ENCODE results near the gene ETV5.

The ETV5 gene

DNA sequence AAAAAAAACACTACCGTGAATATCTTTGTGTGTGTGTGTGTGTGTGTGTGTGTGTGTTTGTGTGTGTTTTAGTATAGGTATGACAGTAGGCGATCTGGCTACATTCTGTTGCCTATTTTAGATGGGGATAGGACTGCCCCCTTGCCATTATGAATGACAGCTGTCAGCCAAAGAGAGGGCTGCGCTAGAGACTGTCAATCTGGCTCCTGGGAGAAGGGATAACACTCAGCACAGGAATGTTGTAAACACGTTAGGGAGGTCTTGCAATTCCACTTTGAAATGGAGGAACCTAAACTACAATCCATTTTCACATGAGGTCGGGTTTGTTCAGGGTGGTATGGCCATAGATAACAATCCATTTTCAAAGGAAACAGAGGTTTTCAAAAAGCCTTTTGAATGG, 14.1 kb upstream of the ETV5 start:
- DNase-seq (ENCODE audit: low read depth) = no peak

DNA sequence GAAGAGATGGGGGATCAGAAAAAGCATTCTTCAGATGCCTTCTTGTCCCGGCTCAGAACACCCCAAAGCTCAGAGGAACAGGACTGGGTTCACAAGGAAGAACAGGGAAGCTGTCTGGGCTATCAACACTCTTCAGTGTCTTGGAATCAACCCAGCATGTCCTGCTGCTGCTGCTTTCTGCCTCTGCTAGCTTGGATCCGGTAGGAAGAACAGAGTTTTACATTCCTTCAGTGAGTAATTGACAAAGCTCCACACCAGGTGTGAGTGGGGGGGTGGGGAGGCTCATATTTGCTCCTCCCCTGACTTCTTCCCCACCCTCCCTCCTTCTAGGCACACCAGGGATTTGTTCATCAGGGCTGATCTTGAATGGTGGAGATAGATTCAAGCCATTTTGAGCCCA, 13.1 kb upstream of the ETV5 start:
- no peak for DNase-seq (ENCODE audit: low read depth)

DNA sequence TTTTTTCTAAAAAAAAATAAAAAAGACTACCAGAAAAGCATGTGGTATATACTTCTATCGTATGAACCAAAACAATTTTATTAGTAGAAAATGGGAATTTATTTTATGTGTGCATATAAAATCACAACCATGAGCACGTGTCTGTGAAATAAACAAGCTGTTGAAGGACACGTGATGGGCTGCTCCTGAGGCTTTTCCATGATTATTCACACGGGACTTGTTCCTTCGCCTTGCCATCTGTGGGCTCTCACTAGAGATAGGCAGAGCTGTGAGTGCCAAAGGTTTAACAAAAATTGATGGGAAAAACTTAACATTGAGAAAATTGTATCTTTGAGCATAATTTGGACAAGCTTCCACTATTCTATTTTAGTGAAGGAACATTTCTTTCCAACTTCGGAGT, 12.4 kb upstream of the ETV5 start:
- no peak for DNase-seq (ENCODE audit: low read depth)

DNA sequence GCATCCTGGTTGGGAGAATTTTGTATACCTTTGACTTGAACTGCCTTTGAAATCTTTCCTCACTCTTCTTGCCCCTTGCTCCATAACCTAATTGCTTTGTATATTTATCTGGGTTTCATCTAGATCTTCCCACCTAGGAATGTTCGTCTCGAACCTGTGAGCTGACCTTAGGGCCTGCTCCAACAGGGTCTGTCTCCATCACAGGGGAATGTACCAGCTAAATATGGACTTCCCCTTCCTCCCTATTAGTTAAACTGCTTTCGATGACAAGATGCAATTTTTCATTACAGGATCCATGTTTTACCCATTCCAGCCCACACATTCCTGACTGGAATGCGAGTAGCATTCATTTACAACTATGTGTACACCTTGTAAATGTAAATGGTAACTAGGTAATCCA, 10.6 kb upstream of the ETV5 start:
- no peak for DNase-seq (ENCODE audit: low read depth)

DNA sequence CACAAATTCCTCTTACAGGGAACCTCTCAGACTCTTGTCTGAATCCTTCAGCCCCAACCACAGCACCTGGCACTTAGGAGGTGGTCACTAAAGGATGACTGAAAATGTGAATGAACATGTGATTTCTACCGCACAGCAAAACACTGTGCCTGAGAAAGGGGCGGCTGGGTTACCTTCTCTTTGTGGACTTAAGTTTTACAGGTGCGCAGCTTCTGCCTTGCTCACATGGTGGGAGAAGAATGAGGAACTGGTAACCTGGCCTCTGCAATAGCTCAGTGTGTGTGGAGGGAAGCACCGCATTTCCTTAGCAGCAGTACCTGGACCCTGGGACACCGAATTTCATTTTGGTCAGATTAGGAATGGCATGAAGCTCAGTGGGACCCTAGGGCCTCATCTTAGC, 9.8 kb upstream of the ETV5 start:
- no peak for DNase-seq (ENCODE audit: low read depth)

DNA sequence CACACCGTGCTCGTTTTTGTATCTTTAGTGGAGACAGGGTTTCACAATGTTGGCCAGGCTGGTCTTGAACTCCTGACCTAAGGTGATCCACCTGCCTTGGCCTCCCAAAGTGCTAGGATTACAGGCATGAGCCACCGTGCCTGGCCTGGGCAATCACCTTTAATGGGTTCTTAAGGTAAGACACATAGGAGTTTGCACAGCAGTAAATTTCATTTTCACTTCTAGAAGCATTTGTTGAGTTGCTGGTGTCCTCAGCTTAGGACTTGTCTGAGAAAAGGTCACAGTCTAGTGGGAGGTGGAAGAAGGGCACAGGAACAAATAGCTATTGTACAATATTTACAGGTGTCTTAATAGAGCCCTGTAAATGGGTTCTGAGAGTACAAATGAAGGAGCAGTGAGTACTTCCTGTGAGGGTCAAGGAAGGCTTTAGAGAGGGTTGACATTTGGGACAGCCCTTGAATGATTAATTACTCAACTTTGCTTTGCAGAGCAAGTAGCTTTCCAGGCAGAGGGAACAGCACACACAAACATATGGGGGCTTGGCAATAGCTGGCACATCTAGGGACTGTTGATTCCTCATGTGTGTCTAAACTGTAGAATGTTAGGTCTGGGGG, 8.7 kb upstream of the ETV5 start:
- DNase-seq (ENCODE audit: low read depth) = no peak

DNA sequence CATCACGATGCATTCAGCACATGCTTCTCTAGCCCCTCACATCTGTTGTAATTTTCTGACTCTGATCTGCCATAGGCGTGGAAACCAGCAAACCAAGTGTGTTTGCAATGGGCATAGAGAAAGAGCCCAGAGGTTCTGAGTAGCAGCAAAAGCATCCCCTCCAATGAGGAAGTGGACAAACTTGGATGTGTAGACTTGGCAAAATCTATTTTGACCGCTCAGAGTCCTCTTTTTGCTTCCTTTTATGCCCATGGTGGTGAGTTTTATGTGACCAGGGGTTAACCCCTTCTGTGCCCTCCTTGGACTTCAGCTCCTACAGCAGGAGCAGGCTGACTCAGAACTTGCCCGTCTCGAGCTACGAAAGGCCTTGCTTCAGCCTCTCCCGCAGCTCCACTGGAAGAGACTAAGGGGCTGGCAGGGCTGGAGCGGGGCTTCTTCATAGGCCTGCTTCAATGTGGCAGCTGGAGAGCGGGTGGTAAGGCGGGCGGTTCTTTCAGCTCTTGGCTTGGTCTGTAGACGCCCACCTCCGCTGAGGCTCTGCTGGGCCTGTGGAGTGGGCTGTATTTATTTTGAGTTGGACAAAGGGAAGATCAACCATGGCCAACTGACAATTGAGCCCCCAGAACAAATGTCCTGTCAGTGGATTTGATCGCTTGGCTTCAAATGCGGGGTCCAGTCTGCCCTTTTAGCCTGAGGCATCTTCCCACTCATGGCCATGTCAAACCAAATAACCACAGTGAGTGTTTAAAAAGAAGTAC, 6.5 kb upstream of the ETV5 start:
- no peak for DNase-seq (ENCODE audit: low read depth)

DNA sequence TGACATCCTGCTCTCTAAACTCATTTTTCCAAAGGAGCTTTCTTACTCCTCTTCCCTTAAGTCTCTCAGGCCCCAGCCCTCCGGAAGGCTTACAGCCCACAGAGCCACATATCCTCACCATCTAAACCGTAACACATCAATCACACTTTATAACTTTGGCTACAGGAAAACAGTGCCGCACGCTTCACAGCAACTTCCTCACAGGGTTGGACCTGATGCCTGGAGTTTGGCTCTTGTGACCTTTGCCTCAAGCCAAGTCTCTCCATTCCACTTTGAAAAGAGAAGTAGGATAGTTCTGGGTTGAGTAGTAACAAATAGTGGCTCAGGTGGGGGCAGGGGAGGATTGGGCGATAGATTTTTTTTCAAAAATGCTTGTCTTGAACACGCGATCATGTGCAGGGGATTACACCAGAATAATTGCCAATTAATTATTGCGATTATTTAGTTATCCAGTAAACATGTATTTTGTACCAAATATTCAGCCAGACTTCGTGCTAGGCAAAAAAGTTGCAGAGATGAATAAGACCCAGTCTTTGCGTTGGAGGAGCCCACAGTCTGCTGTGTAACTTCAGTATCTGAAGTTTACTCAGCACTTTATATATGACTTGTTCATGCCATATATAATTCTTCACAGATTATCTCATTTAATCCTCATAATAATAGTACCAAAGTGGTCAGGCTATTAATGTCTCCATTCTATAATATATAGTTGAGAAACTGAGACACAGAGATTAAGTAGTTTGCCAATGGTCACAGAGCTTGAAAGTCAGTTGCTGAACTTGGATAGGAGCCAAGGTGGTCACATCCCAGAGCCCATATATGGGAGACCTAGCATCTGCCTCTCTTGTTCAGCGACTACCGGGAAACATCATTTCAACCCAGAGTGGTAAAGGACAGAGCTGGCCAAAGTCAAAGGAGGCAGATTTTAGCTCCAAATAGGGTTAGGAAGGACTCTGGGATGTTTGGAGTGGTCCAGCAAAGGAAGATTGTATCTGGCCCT, 2.4 kb upstream of the ETV5 start:
- no peak for DNase-seq (ENCODE audit: low read depth)

DNA sequence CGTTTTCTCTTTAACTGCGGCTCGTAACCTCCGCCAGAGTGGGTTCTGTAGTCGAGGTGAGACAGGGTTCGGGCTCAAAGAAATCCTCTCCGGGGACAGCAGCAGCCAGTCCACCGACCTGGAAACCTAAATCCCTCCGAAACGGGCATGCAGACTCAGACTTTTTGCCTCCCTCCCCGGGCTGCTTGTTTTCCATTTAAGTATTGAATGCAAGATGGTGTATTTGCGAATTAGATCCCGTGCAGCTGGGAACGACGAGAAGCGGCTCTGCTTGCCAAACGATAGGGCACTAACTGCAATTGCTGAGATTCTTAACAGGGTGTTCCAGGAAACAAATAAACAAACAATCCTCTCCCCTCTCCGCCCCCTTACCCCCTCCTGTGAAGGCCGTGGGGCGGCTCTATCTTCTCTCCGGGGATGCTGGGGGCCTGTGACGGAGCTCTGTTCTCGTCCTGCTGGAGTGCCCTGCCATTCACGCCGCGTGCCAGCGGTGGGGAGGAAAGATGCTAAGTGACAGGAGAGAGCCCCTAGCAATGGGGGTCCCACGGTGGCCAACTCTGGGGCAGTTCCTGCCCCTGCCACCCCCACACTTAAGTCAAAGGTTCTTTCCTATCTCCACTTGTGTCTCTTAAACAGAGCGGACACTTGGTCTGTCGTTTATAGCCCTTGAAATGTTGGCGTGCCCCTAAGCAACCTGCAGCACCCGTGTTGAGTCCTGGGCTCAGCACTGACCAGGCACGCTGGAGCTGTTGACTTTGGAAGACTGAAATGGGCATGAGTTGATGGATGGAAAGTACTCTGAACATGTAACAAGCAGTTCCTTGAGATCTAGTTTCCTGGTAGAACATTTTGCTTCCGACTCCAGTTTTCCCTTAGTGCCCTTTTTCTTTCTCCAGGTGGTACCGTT, 1.3 kb upstream of the ETV5 start:
- DNase-seq (ENCODE audit: low read depth) = no peak

DNA sequence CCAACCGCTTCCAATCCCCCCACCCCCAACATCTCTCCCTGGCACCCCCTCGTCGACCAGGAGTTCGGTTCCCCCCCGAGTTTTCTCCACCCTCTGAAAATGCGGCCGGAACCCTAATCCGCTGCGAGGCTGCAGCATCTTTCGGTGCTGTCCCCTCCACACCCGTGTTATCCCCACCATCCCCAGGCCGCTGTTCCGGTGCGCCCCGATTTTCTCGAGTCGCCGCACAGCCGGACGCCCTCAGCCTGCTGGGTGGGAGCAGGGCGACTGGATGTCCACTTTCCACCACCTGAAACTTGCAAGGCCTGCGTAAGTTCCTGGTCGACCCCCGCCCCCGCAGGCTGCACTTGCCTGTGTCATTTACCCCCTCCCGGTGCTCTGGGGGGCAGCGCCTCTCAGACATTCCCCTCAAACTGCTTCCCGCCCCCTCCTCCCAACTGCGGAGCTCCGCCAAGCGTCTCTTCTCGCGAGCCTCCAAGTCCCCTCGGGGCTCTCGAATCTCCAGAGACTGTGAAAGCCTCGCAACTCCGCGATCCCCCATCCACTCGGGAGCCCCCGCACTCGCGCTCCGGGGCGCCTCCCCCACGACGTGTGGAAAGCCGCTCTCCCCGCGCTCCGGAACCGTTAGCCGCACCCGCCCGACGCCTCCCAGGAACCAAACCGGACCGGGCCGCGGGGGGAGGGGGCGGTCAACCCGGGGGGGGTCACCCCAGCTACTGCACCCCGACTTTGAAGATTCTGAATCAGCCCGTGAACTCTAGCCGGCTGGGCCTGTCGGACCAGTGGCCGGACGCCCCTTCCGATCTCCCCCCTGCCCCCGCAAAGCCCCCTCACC, 566 bp downstream of the ETV5 start:
- DNase-seq (ENCODE audit: low read depth) = peak; percentile 4

DNA sequence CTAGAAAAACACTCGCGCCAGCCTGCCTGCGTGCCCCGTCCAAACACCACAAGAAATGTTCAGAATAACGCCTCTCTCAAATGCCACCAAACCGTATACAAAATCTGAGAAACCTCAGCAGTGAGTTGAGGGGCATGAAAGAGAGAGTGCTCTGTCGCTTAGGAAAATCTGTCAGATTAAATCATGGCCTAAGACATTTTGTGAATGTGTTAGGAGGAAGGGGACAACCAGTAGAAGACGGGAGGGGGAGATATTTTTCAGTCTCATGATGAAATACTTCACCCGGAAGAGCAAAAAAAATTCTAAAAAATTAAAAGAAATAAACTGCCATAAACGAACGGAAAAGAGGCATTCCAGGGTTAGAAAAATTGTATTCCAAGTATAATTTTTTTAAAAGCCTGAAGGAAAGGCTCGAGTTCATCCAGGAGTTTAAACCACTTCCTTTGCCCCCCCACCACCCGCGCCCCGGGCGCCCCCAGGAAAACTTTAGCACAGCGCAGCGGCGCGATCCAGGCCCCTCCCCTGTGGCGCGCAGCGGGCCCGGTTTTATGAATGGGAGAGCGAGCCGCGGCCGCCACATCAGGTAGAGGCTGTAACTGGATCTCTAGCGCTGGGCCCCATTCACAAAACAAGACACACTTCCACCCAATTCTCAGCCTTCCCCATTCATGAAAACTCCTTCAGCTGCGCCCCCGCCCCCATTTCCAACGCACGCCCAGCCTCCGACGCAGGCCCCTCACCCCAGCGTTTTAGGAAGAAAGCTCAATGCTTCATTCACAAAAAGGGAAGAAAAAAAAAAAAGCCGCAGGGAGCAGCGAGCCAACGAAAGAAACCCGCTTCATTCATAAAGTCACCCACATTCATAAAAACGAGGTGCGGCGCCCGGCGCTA, 1.4 kb downstream of the ETV5 start:
- peak; percentile 17 for DNase-seq (ENCODE audit: low read depth)

DNA sequence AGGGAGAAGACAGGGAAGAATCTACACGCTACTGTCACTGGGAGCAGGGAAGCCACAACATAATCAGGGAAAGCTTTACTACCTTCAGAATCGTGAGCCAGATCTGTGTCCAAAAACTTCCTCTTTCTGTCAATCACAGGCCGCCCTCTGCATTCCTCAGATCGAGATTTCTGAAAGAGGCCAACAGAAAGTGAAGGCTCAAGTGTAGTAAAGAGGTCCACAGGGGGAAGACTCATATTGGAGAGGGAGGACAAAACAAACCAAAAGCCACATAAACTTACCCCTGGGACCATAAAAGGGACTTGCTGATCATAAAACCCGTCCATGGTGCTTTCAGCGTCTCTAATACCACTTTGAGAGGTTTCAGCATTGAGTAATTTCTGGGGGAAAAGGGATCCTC, 3.3 kb downstream of the ETV5 start:
- DNase-seq (ENCODE audit: low read depth) = no peak

DNA sequence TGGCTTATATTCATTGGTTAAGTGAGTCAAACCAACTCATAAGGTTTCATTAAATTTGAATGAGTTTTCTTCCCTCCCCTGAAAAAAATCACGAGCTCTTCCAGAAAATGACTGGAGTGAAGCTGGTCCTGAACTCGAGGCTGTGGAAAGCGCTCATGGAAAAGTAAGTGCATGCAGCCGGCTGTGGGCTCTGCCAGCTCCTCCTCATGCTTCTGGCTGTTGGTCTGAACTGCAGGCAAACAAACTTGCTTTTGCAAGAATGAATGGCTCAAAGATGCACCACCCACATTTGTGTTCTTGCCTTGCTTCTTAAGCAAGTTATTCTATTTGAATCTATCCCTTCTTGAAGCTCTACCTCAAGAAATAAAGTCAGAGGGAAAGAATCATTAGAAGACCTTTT, 6.2 kb downstream of the ETV5 start:
- DNase-seq (ENCODE audit: low read depth) = no peak

DNA sequence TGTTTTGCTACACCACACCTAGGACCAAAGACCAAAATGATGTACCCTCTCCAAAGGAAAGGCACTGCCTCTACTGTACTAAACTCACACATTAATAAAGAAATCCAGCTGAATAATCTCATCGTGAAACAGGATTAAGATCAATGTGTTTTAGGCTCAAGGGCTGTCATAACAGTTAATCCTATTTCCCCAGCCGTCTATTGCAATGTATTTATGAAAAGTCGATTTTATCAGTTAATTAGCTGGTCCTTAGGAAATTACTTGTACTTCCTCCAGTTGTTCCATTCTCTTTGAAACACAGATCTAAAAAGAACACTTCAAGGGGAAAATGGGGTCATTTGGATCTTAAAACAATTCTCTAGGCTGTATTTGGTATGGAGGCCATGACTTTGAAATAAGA, 8.5 kb downstream of the ETV5 start:
- DNase-seq (ENCODE audit: low read depth) = no peak

DNA sequence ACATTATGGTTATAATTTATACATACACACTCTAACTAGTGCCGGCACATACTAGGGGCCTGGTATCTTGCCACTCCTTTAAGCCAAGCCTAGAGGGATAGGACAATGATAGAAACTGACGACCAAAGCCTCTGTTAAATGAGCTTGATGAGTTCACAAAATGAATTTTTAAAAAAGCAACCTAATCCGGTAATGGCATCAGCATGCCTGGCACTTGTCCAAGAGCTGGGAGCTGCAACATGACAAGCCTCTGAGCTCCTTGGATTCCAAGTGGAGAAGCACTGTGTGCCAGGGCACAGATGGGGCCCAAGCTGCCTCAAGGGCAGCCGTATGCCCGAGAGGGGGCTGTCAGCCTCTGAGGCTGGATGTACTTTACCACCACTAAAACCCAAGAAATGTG, 9.7 kb downstream of the ETV5 start:
- no peak for DNase-seq (ENCODE audit: low read depth)

DNA sequence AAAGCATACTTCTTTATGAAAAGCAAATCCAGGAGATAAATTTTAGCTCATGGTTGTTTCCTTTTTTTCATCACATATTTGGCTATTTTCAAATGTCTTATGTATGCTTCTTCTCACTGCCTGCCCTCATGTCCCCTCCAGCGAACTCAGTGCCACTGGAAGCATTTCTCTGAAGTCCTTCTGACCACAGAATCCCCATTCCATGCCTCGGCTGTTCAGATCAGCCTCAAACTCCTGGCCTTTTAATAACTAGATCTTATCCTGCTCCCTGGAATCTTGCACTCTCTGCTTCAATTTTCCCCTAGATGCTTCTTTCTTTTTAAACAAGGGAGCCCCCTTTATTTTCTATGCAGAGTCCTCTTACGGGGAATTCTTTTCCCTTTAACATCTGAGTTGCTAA, 10.1 kb downstream of the ETV5 start:
- DNase-seq (ENCODE audit: low read depth) = no peak

DNA sequence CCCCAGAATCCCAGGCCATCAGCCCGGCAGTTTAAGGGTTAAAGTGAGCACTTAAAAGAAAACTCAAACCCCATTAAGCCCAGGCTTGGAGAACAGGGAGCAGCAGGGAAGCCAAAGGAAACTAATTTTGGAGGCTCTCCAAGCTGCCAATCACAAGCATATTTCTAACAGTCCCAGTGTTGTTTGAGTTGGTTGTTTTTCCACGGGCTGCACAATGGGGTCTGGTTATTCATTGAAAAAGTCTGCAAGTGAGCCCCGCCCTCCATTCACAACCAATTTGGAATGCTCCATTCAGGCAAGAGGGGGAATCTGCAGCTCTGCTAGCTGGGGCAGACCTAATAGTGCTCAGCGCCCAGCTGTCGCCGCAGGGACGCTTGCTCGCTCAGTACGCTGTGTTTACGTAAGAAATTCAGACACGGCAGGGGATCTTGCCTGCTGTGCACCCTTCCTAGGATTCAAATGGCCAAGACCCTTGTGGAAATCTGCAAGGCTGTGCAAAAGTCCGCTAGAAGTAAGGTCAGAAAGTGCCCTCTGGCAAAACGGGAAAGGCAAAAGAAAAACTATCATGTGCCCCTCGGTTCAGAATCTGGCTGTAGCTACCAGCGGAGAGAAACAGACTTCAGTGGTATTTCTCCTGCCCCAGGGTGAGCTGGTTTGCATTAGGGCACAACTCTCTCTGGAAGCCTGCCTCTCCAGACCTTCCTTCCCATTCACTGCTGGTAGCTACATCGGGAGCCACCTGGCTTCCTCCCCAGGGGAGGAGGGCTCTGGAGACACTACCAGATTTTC, 11.0 kb downstream of the ETV5 start:
- no peak for DNase-seq (ENCODE audit: low read depth)

DNA sequence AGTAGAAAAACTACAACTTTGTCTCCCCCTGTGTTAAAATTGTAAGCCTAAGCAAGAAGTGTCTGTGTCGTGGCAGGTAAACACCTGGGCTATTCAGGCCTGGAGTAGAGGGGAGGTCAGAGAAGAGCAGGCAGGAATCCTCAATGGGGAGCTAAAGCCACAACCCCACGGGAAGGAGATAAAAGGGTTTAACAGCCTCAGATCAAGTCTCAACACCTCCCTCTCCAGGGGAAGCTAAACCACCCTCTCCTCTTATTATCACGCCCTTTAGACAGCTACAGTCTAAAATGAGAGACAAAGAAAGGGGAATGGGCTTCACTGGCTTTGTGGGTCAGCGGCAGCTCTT, 11.6 kb downstream of the ETV5 start:
- no peak for DNase-seq (ENCODE audit: low read depth)

DNA sequence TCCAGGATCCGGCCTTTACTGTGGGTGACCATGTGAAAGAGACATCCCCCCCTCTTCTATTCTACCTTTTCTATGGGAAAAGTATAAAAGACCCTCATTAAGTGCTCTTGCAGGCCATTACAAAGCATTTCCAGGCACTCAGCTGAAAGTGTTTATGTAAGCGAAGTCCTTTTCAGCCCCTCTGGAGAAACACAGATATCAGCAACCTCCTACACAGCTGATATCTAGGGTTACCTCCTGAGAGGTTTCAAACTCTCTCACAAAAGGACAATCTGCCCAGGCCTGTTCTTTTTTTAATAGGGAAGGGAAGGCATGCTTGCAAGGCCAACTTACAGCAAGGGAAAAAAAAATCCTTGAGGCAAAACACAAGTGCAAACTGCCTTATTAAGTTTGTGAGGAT, 12.6 kb downstream of the ETV5 start:
- no peak for DNase-seq (ENCODE audit: low read depth)
